ENCODE measurements around the gene PEBP1.

DNA sequence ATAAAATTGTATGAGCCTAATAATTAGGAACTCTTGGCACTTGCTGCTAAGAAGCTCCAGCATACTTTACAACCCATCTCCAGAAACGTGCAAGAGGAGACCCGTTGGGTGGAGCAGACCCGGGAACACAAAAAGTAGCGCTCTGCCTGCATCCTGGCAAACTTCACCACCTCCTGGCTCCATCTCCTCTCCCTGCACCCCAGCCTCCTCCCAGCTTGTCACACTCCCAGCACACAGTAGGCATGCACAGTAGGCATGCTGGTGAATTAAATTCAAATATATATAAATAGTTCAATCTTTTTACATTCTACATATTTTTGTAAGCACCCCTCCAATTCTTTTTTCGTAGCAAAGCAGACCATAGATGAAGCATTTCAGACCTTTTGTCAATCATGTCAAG is 33.3 kb upstream of the PEBP1 start:
- TF ChIP-seq, protein P1, sequence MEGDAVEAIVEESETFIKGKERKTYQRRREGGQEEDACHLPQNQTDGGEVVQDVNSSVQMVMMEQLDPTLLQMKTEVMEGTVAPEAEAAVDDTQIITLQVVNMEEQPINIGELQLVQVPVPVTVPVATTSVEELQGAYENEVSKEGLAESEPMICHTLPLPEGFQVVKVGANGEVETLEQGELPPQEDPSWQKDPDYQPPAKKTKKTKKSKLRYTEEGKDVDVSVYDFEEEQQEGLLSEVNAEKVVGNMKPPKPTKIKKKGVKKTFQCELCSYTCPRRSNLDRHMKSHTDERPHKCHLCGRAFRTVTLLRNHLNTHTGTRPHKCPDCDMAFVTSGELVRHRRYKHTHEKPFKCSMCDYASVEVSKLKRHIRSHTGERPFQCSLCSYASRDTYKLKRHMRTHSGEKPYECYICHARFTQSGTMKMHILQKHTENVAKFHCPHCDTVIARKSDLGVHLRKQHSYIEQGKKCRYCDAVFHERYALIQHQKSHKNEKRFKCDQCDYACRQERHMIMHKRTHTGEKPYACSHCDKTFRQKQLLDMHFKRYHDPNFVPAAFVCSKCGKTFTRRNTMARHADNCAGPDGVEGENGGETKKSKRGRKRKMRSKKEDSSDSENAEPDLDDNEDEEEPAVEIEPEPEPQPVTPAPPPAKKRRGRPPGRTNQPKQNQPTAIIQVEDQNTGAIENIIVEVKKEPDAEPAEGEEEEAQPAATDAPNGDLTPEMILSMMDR (IDR thresholded peaks at IDR 0.05): no peak
- no peak for TF ChIP-seq EP300 (IDR thresholded peaks at IDR 0.05)
- TF ChIP-seq POLR2A (IDR thresholded peaks at IDR 0.05): no peak
- TF ChIP-seq POLR2AphosphoS5 (IDR thresholded peaks at IDR 0.05): no peak

Data from sigmoid colon (tissue), 4 donors.